GM12872 (cell line): ENCODE measurements around the gene CCDC28B.

Source experiments
- CTCF ChIP-seq: IDR thresholded peaks from 3 replicates; pipeline ENCODE4 v1.5.1; 2011; ENCODE audit warnings: low read depth, mild to moderate bottlenecking, low read length, moderate library complexity; ENCODE audit not compliant: insufficient read depth

Gene CCDC28B

GRCh38 chr1:32184650-32185049 is 15.7 kb upstream of the CCDC28B start:
- TF ChIP-seq CTCF = no peak

GRCh38 chr1:32186077-32186476 is 14.3 kb upstream of the CCDC28B start:
- TF ChIP-seq CTCF = no peak

- no peak for TF ChIP-seq CTCF
Measured at GRCh38 chr1:32186491-32186890, 13.9 kb upstream of the CCDC28B start.

GRCh38 chr1:32187850-32188249 is 12.5 kb upstream of the CCDC28B start:
- TF ChIP-seq CTCF = no peak

- TF ChIP-seq CTCF = no peak
Measured at GRCh38 chr1:32192220-32192948, 8.0 kb upstream of the CCDC28B start.

GRCh38 chr1:32194984-32195383 is 5.4 kb upstream of the CCDC28B start:
- TF ChIP-seq CTCF = no peak

GRCh38 chr1:32195531-32195930 is 4.9 kb upstream of the CCDC28B start:
- no peak for TF ChIP-seq CTCF
